Fibroblast of villous mesenchyme (primary cell): Measurements from ENCODE around the gene DVL1. TPM values are rescaled to one million over a fixed set of nuclear protein-coding genes. Genes with fewer than 3 reads are reported as not detected.

Experiments
- DNase-seq: peaks from one replicate; pipeline ENCODE4 v3.0.0-alpha.2; 2010; ENCODE audit warnings: low read depth
- H3K4me3 ChIP-seq: 2 replicates; pipeline ENCODE4 v1.5.1; 2011; ENCODE audit warnings: low read depth, mild to moderate bottlenecking, low read length
- CTCF ChIP-seq: IDR thresholded peaks from 2 replicates; pipeline ENCODE4 v1.5.1; 2012; ENCODE audit warnings: low read depth, mild to moderate bottlenecking, low read length; ENCODE audit not compliant: insufficient read depth
- total RNA-seq: library from RNA; depleted of rRNA; stranded (reverse); fragments of >200 nt; gene quantifications from 2 replicates; pipeline ENCODE4 v1.2.3, GENCODE V29; 2012

The DVL1 gene
- total RNA-seq, 1 donor = 69.5 TPM

DNA sequence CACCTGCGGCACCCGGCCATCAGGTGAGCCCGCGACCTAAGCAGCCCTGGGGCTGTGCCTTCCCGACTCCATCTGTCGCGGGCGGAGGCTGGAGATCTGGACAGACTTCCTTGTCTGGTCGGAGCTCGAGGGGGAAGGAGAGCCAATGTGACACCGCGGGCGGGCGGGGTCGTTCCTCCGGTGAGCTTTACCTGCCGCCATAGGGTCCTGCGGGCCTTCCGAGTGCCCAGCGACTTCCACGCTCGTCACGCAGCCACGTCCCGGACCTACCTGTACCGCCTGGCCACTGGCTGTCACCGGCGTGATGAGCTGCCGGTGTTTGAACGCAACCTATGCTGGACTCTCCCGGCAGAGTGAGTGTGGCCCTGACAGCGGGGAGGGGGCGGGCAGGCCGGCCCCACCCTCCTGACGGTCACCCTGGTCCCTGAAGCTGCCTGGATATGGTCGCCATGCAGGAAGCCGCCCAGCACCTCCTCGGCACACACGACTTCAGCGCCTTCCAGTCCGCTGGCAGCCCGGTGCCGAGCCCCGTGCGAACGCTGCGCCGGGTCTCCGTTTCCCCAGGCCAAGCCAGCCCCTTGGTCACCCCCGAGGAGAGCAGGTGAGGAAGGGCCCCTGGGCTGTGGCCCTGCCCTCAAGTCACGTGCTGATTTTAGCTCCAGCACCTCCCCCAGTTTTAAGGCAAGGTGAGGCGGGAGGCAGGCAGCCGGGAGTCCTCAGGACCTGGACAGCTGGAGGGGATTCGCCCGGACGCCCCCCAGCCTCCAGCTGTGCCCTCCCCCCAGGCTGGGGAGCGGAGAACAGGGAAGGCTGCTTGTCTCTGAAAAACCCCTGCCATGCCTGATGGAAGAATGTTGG is 39.7 kb downstream of the DVL1 start:
- DNase-seq = no peak

GRCh38 chr1:1308756-1309250 is 40.4 kb downstream of the DVL1 start:
- no peak for DNase-seq
- TF ChIP-seq CTCF = no peak
- H3K4me3 ChIP-seq = peak overlapping the region; percentile 76

More for the DNA sequence above, 39.7 kb downstream of the DVL1 start:
- peak overlapping the region; percentile 76 for H3K4me3 ChIP-seq
- no peak for TF ChIP-seq CTCF

DNA sequence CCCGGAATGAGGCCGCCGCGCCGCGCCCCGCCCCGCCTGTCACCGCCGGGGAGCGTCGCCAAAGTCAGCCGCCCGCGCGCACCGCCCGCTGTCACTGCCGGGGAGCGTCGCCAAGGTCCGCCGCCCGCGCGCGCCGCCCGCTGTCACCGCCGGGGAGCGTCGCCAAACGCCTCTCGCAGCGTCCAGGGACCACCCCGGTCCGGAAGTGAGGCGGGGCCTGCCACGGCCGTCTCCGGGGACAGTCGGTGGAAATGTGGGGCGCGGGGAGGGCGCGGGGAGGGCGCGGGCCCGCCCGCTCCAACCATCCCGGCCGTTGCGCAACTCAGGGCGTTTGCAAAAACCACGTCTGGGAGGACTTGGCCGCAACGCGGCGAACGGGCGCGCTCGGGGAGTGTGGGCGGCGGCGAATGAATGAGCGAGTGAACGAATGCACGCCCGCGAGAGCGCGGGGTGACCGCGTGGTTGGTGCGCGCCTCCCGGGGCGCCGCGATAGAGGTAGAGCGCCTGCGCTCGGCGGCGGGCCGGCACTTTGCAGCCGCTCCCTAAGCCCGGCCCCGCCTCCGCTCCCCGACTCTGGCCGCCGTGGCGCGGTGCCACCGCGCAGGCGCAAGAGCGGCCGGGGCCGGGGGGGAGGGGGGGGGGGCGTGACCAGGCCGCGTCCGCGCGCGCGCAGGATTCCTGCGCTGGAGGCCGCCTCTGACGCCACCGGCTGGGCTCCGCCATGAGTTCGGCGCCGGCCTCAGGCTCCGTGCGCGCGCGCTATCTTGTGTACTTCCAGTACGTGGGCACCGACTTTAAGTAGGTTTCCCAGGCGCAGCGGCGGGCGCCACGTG is 41.1 kb downstream of the DVL1 start, which contains the start of the genes ACAP3 and PUSL1:
Gene ACAP3 (minus strand): TSS at position 8 of the 833 bp plus-strand sequence. CDS start 115 bp downstream, outside the sequence.
Gene PUSL1 (plus strand): TSS at position 675 of the 833 bp plus-strand sequence. CDS start 47 bp downstream, at position 722.
- peak within 1 kb of the TSS; percentile 76 for H3K4me3 ChIP-seq
- no peak for TF ChIP-seq CTCF
- peak; percentile 93 for DNase-seq

GRCh38 chr1:1307261-1307922 is 41.8 kb downstream of the DVL1 start:
- no peak for TF ChIP-seq CTCF

GRCh38 chr1:1306661-1307260 is 42.5 kb downstream of the DVL1 start:
- DNase-seq = no peak
- peak overlapping the region; percentile 76 for H3K4me3 ChIP-seq
- TF ChIP-seq CTCF = no peak

More at GRCh38 chr1:1307261-1307922, 41.8 kb downstream of the DVL1 start:
- H3K4me3 ChIP-seq = peak overlapping the region; percentile 76
- DNase-seq = no peak
